Keratinocyte (primary cell): Measurements from ENCODE around the gene NR1D2. TPM values are rescaled to one million over a fixed set of nuclear protein-coding genes. Genes with fewer than 3 reads are reported as not detected.

Source experiments
- DNase-seq: peaks from one replicate; pipeline ENCODE4 v3.0.0-alpha.2; 2011; ENCODE audit warnings: low read depth, missing footprints, low spot score
- FAIRE-seq: peaks from 2 replicates; lab custom pipeline; 2011; peaks lifted over from hg19 to GRCh38; lab: Jason Lieb, UNC
- H2AFZ ChIP-seq: 2 replicates; pipeline ENCODE4 v1.6.0; 2012; ENCODE audit warnings: low read length, control low read depth, inconsistent platforms; ENCODE audit not compliant: control insufficient read depth
- H3K27ac ChIP-seq: 2 replicates; pipeline ENCODE4 v1.5.1; 2011; ENCODE audit warnings: low read length; ENCODE audit not compliant: control insufficient read depth, insufficient read depth
- H3K27me3 ChIP-seq: 3 replicates; pipeline ENCODE4 v1.6.0; 2011; ENCODE audit warnings: low read length; ENCODE audit not compliant: control insufficient read depth, insufficient read depth; ENCODE audit errors: extremely low read depth
- H3K36me3 ChIP-seq, 2 experiments: 2 replicates in 1 of 2; 3 replicates in 1 of 2; pipeline ENCODE4 v1.5.1; 2011; ENCODE audit warnings: low read length in 2 of 2, mild to moderate bottlenecking in 1 of 2; ENCODE audit not compliant: control insufficient read depth in 2 of 2, insufficient read depth in 2 of 2; ENCODE audit errors: extremely low read depth in 1 of 2
- H3K4me1 ChIP-seq: 3 replicates; pipeline ENCODE4 v1.5.1; 2011; ENCODE audit warnings: low read length; ENCODE audit not compliant: control insufficient read depth, insufficient read depth; ENCODE audit errors: extremely low read depth
- H3K4me2 ChIP-seq: 3 replicates; pipeline ENCODE4 v1.6.0; 2011; ENCODE audit warnings: low read depth, low read length; ENCODE audit not compliant: control insufficient read depth, insufficient read depth; ENCODE audit errors: extremely low read depth
- H3K4me3 ChIP-seq, 3 experiments: fragments of 200-600 bp in 1 of 3; sonication (generic) in 1 of 3; 2 replicates in 2 of 3; 3 replicates in 1 of 3; pipeline ENCODE4 v1.5.1; 2011 to 2016; ENCODE audit warnings: low read length in 3 of 3, mild to moderate bottlenecking in 3 of 3, control low read depth in 2 of 3, inconsistent platforms in 1 of 3, low read depth in 1 of 3, mixed read lengths in 1 of 3, mixed run types in 1 of 3, moderate library complexity in 1 of 3; ENCODE audit not compliant: control insufficient read depth in 2 of 3, insufficient read depth in 2 of 3; ENCODE audit errors: extremely low read depth in 1 of 3
- H3K79me2 ChIP-seq: 2 replicates; pipeline ENCODE4 v1.6.0; 2012; ENCODE audit warnings: low read length; ENCODE audit not compliant: control insufficient read depth, insufficient read depth
- H3K9ac ChIP-seq: 3 replicates; pipeline ENCODE4 v1.6.0; 2011; ENCODE audit warnings: low read length; ENCODE audit not compliant: control insufficient read depth, insufficient read depth; ENCODE audit errors: extremely low read depth
- H3K9me1 ChIP-seq: 3 replicates; pipeline ENCODE4 v1.6.0; 2011; ENCODE audit warnings: low read length; ENCODE audit not compliant: control insufficient read depth, insufficient read depth; ENCODE audit errors: extremely low read depth
- H3K9me3 ChIP-seq: 2 replicates; pipeline ENCODE4 v1.5.1; 2012; ENCODE audit warnings: low read depth, low read length; ENCODE audit not compliant: control insufficient read depth
- H4K20me1 ChIP-seq: 3 replicates; pipeline ENCODE4 v1.6.0; 2011; ENCODE audit warnings: low read length; ENCODE audit not compliant: control insufficient read depth, insufficient read depth; ENCODE audit errors: extremely low read depth
- CTCF ChIP-seq, 3 experiments: IDR thresholded peaks in 1 of 3; conservative IDR thresholded peaks in 1 of 3; optimal IDR thresholded peaks in 1 of 3; 2 replicates in 2 of 3; 3 replicates in 1 of 3; pipeline versions ENCODE3 to v1.5.1; 2011; ENCODE audit warnings: low read length in 3 of 3, mild to moderate bottlenecking in 3 of 3, moderate library complexity in 2 of 3, control low read depth in 1 of 3, inconsistent platforms in 1 of 3; ENCODE audit not compliant: insufficient read depth in 2 of 3; ENCODE audit errors: extremely low read depth in 1 of 3
- EZH2 ChIP-seq: IDR thresholded peaks from one replicate; pipeline ENCODE4 v1.6.1; 2012; ENCODE audit warnings: inconsistent platforms, mild to moderate bottlenecking, low read length, moderate library complexity
- dilution Hi-C: fragments of 300-500 bp; cut with MboI; formaldehyde crosslinking; loops from one replicate; pipeline ENCODE4 v1.7.0; 2020; ENCODE audit warnings: low sequenced_read_pairs; ENCODE audit not compliant: extremely low pct_ligation_motif_present
- polyA plus RNA-seq, 5 experiments: library from polyadenylated mRNA; depleted of rRNA in 3 of 5; stranded (reverse) in 3 of 5; stranded (forward) in 1 of 5; unstranded in 1 of 5; fragments of >200 nt; gene quantifications; 1 replicate in 1 of 5; 2 replicates in 3 of 5; 3 replicates in 1 of 5; pipeline versions ENCODE4 v1.2.1 to v1.2.3, GENCODE V29; 2011 to 2012; ENCODE audit warnings: missing spikeins in 2 of 5, low read depth in 1 of 5, low replicate concordance in 1 of 5

Gene NR1D2
- polyA plus RNA-seq, 1 donor (not counting 4 experiments of a cell fraction or from before 2014, with no cell fraction given) = 10.3 TPM

DNA sequence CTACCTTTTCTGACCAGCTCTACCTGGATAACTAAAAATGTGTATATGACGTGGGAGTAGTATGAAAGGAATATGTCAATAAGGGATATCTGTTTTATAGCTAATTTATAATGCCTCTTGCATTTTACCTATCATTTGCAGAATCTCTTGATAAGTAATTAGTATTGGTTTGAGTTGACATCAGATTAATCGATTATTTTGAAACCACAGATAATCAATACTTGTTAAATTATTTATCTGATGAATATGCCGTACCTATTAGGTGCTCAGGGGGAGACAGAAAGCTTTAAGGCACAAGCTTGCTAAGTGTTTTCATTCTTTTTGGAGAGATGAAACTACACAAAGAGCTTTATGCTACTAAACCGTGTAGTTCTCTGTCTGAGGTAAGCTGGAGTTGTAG lies 24.3 kb downstream of the NR1D2 start:
- Histone ChIP-seq H2AFZ (no peak overlapping the region), H3K9me3 (no peaks in the 10 kb centered on the region), H4K20me1 (no peaks in the 10 kb centered on the region), H3K27me3 (no peaks in the 10 kb centered on the region), H3K4me1 (no peaks in the 10 kb centered on the region), H3K4me2 (no peak overlapping the region), H3K4me3 (no peak overlapping the region), H3K9ac (no peak overlapping the region), H3K36me3 (peaks cover 3 to 10% of the 10 kb centered on the region in 2 experiments), H3K79me2 (peaks cover 2% of the 10 kb centered on the region), H3K9me1 (no peaks in the 10 kb centered on the region), H3K27ac (no peak overlapping the region)
- FAIRE-seq = no peak
- TF ChIP-seq CTCF (optimal IDR thresholded peaks at IDR 0.05 in 1 of 3, IDR thresholded peaks at IDR 0.05 in 1 of 3, conservative IDR thresholded peaks at IDR 0.05 in 1 of 3; ENCODE audit: extremely low read depth in 1 of 3, insufficient read depth in 2 of 3, low read length in 3 of 3) (no peak), EZH2 (no peak)
- DNase-seq = no peak
- dilution Hi-C loops = no loop called here

- DNase-seq (no peak), FAIRE-seq (no peak)
- Histone ChIP-seq H4K20me1 (no peaks in the 10 kb centered on the region), H3K36me3 (peaks cover 1 to 5% of the 10 kb centered on the region in 2 experiments), H3K9me1 (no peaks in the 10 kb centered on the region), H3K4me2 (no peak overlapping the region), H3K27me3 (no peaks in the 10 kb centered on the region), H3K4me1 (no peaks in the 10 kb centered on the region), H3K27ac (no peak overlapping the region), H3K79me2 (no peaks in the 10 kb centered on the region), H3K9me3 (peaks cover 2% of the 10 kb centered on the region), H3K9ac (no peak overlapping the region), H3K4me3 (no peak overlapping the region), H2AFZ (no peak overlapping the region)
- no peak for TF ChIP-seq EZH2
- dilution Hi-C loops = no loop called here
Measured at GRCh38 chr3:23971684-23972083, 26.6 kb downstream of the NR1D2 start.

- Histone ChIP-seq H3K9me3 (peaks cover 2% of the 10 kb centered on the region), H3K9ac (no peak overlapping the region), H4K20me1 (no peaks in the 10 kb centered on the region), H3K36me3 (peaks cover 1 to 7% of the 10 kb centered on the region in 2 experiments), H3K27me3 (no peaks in the 10 kb centered on the region), H3K79me2 (no peaks in the 10 kb centered on the region), H3K4me2 (no peak overlapping the region), H3K4me3 (no peak overlapping the region), H3K27ac (no peak overlapping the region), H3K9me1 (no peaks in the 10 kb centered on the region), H3K4me1 (no peaks in the 10 kb centered on the region), H2AFZ (no peak overlapping the region)
- no peak for DNase-seq
- FAIRE-seq = no peak
- dilution Hi-C loops = no loop called here
- TF ChIP-seq EZH2 (no peak), CTCF (optimal IDR thresholded peaks at IDR 0.05 in 1 of 3, IDR thresholded peaks at IDR 0.05 in 1 of 3, conservative IDR thresholded peaks at IDR 0.05 in 1 of 3; ENCODE audit: extremely low read depth in 1 of 3, insufficient read depth in 2 of 3, low read length in 3 of 3) (no peak)
Measured at GRCh38 chr3:23976555-23976954, 31.5 kb downstream of the NR1D2 start.
